GM12878 (cell line): ENCODE results near the gene RPIA. TPM values are rescaled to one million over a fixed set of nuclear protein-coding genes. Genes with fewer than 3 reads are reported as not detected.

Experiments
- BACH1 ChIP-seq: fragments of 450-650 bp; IDR thresholded peaks from 2 replicates; pipeline ENCODE4 v1.6.1; 2017; ENCODE audit warnings: mild to moderate bottlenecking, borderline replicate concordance
- BMI1 ChIP-seq: fragments of 450-650 bp; IDR thresholded peaks from 2 replicates; pipeline ENCODE4 v1.6.1; 2016; ENCODE audit warnings: mild to moderate bottlenecking, moderate library complexity, borderline replicate concordance
- HDAC6 ChIP-seq: fragments of 200-600 bp; sonication (generic); IDR thresholded peaks from one replicate; pipeline ENCODE4 v1.8.0; 2017; ENCODE audit warnings: antibody characterized with exemption; ENCODE audit not compliant: unreplicated experiment
- NR2C2 ChIP-seq: IDR thresholded peaks from 2 replicates; pipeline ENCODE4 v1.6.1; 2011; ENCODE audit warnings: borderline replicate concordance, low read depth; ENCODE audit not compliant: control insufficient read depth, insufficient read length
- SMARCA5 ChIP-seq: fragments of 450-650 bp; IDR thresholded peaks from 2 replicates; pipeline ENCODE4 v1.6.1; 2017; ENCODE audit warnings: mild to moderate bottlenecking
- ZBED1 ChIP-seq: IDR thresholded peaks from 2 replicates; pipeline ENCODE4 v1.6.1; 2016; ENCODE audit warnings: borderline replicate concordance
- polyA plus RNA-seq, 11 experiments: library from polyadenylated mRNA; depleted of rRNA in 4 of 11; unstranded in 6 of 11; stranded (reverse) in 5 of 11; fragments of >200 nt; fragmentation: Nextera tagmentation in 4 of 11; fragmentation: Illumina TruSeq in 1 of 11; extraction: Ambion mirVana in 4 of 11; extraction: Trizol in 1 of 11; gene quantifications; 1 replicate in 1 of 11; 2 replicates in 10 of 11; pipeline versions ENCODE4 v1.2.1 to v1.2.3, GENCODE V29; 2011 to 2016; ENCODE audit warnings: inconsistent platforms in 2 of 11, missing spikeins in 2 of 11, low read depth in 1 of 11
- total RNA-seq, 4 experiments: library from RNA; depleted of rRNA in 3 of 4; stranded (reverse); fragments of >200 nt in 3 of 4; fragmentation: Illumina TruSeq in 1 of 4; extraction: Trizol in 1 of 4; gene quantifications; 2 replicates each; pipeline versions ENCODE4 v1.2.1 to v1.2.3, GENCODE V29; 2013 to 2021
- TF ChIP-seq, protein P1 (sequence below): fragments of 450-650 bp; IDR thresholded peaks from 2 replicates; pipeline ENCODE4 v1.6.1; 2016; ENCODE audit warnings: mild to moderate bottlenecking
- TF ChIP-seq, protein P2 (sequence below): IDR thresholded peaks from 2 replicates; pipeline ENCODE4 v1.6.1; 2012; ENCODE audit warnings: low read depth, low read length, improper control_type of control experiment
- TF ChIP-seq, protein P3 (sequence below): fragments of 450-650 bp; IDR thresholded peaks from 2 replicates; pipeline ENCODE4 v1.6.1; 2017; ENCODE audit warnings: mild to moderate bottlenecking, low read depth, inconsistent platforms; ENCODE audit not compliant: poor library complexity, severe bottlenecking

Gene RPIA
- total and polyA plus RNA-seq, 10 of the 15 experiments (the other 5 are each of a cell fraction or from before 2014, with no cell fraction given): 7.1 to 58.1 (median 41.6) TPM

DNA sequence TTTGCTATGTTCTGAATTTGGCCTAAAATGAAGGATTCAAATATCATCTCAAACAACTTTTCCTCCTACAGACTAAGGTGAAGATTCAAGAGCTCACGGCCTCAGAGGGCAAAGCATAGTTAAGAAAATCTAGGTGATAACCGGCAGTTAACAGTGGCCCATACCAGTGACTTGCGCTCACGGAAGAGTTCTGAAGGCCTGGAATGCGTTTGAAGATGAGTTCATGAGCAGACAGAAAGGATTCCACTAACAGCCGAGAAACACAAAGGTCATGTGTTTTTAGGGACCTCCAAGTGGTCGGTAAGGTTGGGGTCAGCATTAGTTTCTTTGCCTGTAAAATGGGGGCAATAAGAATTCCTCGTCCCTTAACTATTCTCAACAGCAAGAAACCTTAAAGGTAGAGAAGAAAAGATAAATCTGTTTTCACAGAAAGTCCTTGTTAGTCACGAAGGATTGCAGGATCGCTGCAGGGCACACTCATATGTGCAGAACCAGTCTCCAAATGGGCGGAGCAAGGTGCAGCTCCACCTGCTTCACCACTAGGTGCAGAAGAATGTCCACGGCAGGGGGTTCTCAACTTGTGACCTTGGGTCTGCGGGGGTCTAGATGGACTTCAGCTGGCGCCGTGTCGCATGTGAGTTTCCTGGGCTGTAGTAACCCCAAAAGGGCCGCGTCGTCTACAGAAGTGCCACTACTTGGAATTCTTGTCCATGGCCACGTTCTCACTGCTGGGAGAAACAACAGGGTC, 708 bp upstream of the RPIA start (continued):
- TF ChIP-seq, protein P1, sequence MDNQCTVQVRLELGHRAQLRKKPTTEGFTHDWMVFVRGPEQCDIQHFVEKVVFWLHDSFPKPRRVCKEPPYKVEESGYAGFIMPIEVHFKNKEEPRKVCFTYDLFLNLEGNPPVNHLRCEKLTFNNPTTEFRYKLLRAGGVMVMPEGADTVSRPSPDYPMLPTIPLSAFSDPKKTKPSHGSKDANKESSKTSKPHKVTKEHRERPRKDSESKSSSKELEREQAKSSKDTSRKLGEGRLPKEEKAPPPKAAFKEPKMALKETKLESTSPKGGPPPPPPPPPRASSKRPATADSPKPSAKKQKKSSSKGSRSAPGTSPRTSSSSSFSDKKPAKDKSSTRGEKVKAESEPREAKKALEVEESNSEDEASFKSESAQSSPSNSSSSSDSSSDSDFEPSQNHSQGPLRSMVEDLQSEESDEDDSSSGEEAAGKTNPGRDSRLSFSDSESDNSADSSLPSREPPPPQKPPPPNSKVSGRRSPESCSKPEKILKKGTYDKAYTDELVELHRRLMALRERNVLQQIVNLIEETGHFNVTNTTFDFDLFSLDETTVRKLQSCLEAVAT: 0 out of 2 replicates have a peak, but pooled peaks have one; percentile 66
- TF ChIP-seq ZBED1: no peak
- TF ChIP-seq, protein P2, sequence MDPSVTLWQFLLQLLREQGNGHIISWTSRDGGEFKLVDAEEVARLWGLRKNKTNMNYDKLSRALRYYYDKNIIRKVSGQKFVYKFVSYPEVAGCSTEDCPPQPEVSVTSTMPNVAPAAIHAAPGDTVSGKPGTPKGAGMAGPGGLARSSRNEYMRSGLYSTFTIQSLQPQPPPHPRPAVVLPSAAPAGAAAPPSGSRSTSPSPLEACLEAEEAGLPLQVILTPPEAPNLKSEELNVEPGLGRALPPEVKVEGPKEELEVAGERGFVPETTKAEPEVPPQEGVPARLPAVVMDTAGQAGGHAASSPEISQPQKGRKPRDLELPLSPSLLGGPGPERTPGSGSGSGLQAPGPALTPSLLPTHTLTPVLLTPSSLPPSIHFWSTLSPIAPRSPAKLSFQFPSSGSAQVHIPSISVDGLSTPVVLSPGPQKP: no peak
- 0 out of 2 replicates have a peak, but pooled peaks have one; percentile 17 for TF ChIP-seq SMARCA5
- no peak for TF ChIP-seq NR2C2
- TF ChIP-seq, protein P3, sequence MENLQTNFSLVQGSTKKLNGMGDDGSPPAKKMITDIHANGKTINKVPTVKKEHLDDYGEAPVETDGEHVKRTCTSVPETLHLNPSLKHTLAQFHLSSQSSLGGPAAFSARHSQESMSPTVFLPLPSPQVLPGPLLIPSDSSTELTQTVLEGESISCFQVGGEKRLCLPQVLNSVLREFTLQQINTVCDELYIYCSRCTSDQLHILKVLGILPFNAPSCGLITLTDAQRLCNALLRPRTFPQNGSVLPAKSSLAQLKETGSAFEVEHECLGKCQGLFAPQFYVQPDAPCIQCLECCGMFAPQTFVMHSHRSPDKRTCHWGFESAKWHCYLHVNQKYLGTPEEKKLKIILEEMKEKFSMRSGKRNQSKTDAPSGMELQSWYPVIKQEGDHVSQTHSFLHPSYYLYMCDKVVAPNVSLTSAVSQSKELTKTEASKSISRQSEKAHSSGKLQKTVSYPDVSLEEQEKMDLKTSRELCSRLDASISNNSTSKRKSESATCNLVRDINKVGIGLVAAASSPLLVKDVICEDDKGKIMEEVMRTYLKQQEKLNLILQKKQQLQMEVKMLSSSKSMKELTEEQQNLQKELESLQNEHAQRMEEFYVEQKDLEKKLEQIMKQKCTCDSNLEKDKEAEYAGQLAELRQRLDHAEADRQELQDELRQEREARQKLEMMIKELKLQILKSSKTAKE: peak; percentile 29
- TF ChIP-seq BMI1: no peak
- TF ChIP-seq BACH1: 0 out of 2 replicates have a peak, but pooled peaks have one; percentile 7
- no peak for TF ChIP-seq HDAC6
